HepG2 (cell line): ENCODE data around the gene TSHZ2. TPM values are rescaled to one million over a fixed set of nuclear protein-coding genes. Genes with fewer than 3 reads are reported as not detected.
A peak's percentile ranks its signal among the peaks of the same experiment; 100 is the strongest.

ENCODE experiments used
- AKAP8 ChIP-seq: sonication (generic); formaldehyde crosslinking; IDR thresholded peaks from 2 replicates; pipeline ENCODE4 v1.5.1; 2020; ENCODE audit warnings: mild to moderate bottlenecking, missing genetic modification reagents
- HCFC1 ChIP-seq: fragments of 150-350 bp; IDR thresholded peaks from 2 replicates; pipeline ENCODE4 v1.6.1; 2014; ENCODE audit warnings: low read depth, low read length
- HNF4G ChIP-seq, 2 experiments: sonication (generic) in 1 of 2; formaldehyde crosslinking in 1 of 2; IDR thresholded peaks; 2 replicates each; pipeline versions ENCODE4 v1.4.0 to v1.6.1; 2011 to 2020; ENCODE audit warnings: borderline replicate concordance in 2 of 2, low read depth in 2 of 2, mild to moderate bottlenecking in 2 of 2, low read length in 1 of 2, missing genetic modification reagents in 1 of 2, moderate library complexity in 1 of 2
- ISL2 ChIP-seq: sonication (generic); formaldehyde crosslinking; IDR thresholded peaks from 2 replicates; pipeline ENCODE4 v1.5.0; 2020; ENCODE audit warnings: missing genetic modification reagents
- MAFF ChIP-seq: IDR thresholded peaks from 2 replicates; pipeline ENCODE4 v1.6.1; 2011; ENCODE audit warnings: low read depth, low read length, improper control_type of control experiment
- PCBP2 ChIP-seq: fragments of 200-400 bp; formaldehyde crosslinking; optimal IDR thresholded peaks from 2 replicates; pipeline ENCODE3; 2018; ENCODE audit warnings: low read length, low read depth; ENCODE audit not compliant: poor library complexity, severe bottlenecking
- SAP130 ChIP-seq: IDR thresholded peaks from 2 replicates; pipeline ENCODE4 v1.6.1; 2016; ENCODE audit warnings: low read depth
- SKI ChIP-seq: fragments of 450-650 bp; IDR thresholded peaks from one replicate; pipeline ENCODE4 v1.6.1; 2018; ENCODE audit warnings: mild to moderate bottlenecking; ENCODE audit not compliant: partially characterized antibody
- SYNCRIP ChIP-seq: fragments of 200-400 bp; formaldehyde crosslinking; IDR thresholded peaks from 2 replicates; pipeline ENCODE4 v1.6.1; 2018; ENCODE audit warnings: mild to moderate bottlenecking, low read depth, low read length; ENCODE audit not compliant: insufficient read depth
- ZFX ChIP-seq: sonication (generic); formaldehyde crosslinking; IDR thresholded peaks from 2 replicates; pipeline ENCODE4 v1.4.0; 2020; ENCODE audit warnings: mild to moderate bottlenecking, low read depth, missing genetic modification reagents, moderate library complexity
- ZFY ChIP-seq: sonication (generic); formaldehyde crosslinking; IDR thresholded peaks from 2 replicates; pipeline ENCODE4 v1.4.0; 2020; ENCODE audit warnings: missing genetic modification reagents
- ZNF253 ChIP-seq: sonication (generic); formaldehyde crosslinking; IDR thresholded peaks from 2 replicates; pipeline ENCODE4 v1.8.0; 2022; ENCODE audit warnings: mild to moderate bottlenecking, missing genetic modification reagents, borderline replicate concordance
- ZNF264 ChIP-seq: sonication (generic); formaldehyde crosslinking; IDR thresholded peaks from 2 replicates; pipeline ENCODE4 v1.4.0; 2020; ENCODE audit warnings: missing genetic modification reagents
- ZNF510 ChIP-seq: sonication (generic); formaldehyde crosslinking; IDR thresholded peaks from 2 replicates; pipeline ENCODE4 v1.4.0; 2020; ENCODE audit warnings: low read depth, mild to moderate bottlenecking, missing genetic modification reagents
- ZNF567 ChIP-seq: sonication (generic); formaldehyde crosslinking; IDR thresholded peaks from 2 replicates; pipeline ENCODE4 v1.8.1; 2023; ENCODE audit warnings: mild to moderate bottlenecking, missing genetic modification reagents, borderline replicate concordance
- ZNF883 ChIP-seq: sonication (generic); formaldehyde crosslinking; IDR thresholded peaks from 2 replicates; pipeline ENCODE4 v1.5.1; 2020; ENCODE audit warnings: mild to moderate bottlenecking, missing genetic modification reagents; ENCODE audit errors: not compliant biosample characterization
- polyA plus RNA-seq, 8 experiments: library from polyadenylated mRNA; depleted of rRNA in 3 of 8; stranded (reverse) in 7 of 8; unstranded in 1 of 8; fragments of >200 nt; fragmentation: Illumina TruSeq in 4 of 8; extraction: Trizol in 4 of 8; gene quantifications; 2 replicates each; pipeline versions ENCODE4 v1.2.1 to v1.2.3, GENCODE V29; 2011 to 2016; ENCODE audit warnings: low read depth in 4 of 8, missing spikeins in 1 of 8, mixed read lengths in 1 of 8; ENCODE audit not compliant: insufficient read depth in 1 of 8
- total RNA-seq, 5 experiments: library from RNA; depleted of rRNA; stranded (reverse); fragments of >200 nt; fragmentation: Illumina TruSeq; extraction: Trizol; gene quantifications; 2 replicates each; pipeline ENCODE4 v1.2.3, GENCODE V29; 2016; ENCODE audit warnings: low read depth in 1 of 5
- TF ChIP-seq, protein P1 (sequence below): IDR thresholded peaks from 2 replicates; pipeline ENCODE4 v1.6.1; 2016
- TF ChIP-seq, protein P2 (sequence below): IDR thresholded peaks from 2 replicates; pipeline ENCODE4 v1.6.1; 2012; ENCODE audit warnings: low read length, improper control_type of control experiment
- TF ChIP-seq, protein P3 (sequence below): sonication (generic); formaldehyde crosslinking; IDR thresholded peaks from 2 replicates; pipeline ENCODE4; 2020; ENCODE audit warnings: missing genetic modification reagents, mild to moderate bottlenecking, borderline replicate concordance
- TF ChIP-seq, protein P4 (sequence below): sonication (generic); formaldehyde crosslinking; IDR thresholded peaks from 2 replicates; pipeline ENCODE4 v1.8.1; 2023; ENCODE audit warnings: mild to moderate bottlenecking, moderate library complexity, missing genetic modification reagents

The TSHZ2 gene
- total and polyA plus RNA-seq, 2 of the 13 experiments (the other 11 are each of a cell fraction or from before 2014, with no cell fraction given) = 0.01 TPM; not detected in 1

DNA sequence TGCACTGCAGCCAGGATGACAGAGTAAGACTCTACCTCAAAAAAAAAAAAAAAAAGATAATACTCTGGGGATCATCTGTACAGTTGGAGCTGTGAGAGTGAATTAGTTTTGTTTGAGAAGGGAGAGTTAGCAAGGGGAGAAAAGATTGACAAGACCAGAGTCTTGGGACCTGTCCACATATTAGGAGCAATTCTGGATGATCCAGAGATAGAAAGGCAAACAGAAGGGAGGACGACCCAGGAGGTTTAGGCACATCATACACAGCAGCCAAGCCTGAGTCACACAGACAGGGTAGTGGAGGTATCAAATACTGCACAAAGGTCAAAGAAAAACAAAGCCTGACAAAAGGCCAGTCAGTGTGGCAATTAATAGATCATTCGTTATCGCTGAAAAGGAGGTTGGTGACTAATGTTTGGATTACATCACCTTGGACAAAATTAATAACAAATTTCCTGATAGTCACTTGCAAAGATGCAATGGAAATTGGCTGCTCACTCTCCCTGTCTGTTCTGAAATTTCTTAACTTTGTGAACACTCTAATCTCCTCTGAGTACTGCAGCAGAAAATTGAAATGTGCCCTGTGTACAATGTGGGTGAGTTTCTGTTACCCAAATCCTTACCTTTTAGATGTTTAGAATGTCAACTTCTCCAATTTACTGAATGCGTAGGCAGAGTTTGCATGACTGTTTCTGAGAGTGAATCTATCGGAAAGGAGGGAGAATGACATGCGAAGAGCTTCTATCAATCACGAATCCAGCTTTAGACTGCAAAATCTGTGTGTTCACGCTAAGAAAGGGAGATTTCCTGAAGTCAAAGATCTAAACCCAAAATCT is 105.4 kb downstream of the TSHZ2 start (continued):
- no peak for TF ChIP-seq ZFX (CRISPR knock-in tag)
- TF ChIP-seq MAFF = no peak
- TF ChIP-seq, protein P1, sequence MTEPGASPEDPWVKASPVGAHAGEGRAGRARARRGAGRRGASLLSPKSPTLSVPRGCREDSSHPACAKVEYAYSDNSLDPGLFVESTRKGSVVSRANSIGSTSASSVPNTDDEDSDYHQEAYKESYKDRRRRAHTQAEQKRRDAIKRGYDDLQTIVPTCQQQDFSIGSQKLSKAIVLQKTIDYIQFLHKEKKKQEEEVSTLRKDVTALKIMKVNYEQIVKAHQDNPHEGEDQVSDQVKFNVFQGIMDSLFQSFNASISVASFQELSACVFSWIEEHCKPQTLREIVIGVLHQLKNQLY = no peak; the same call in 1 of the 2 replicates
- TF ChIP-seq AKAP8 = no peak
- TF ChIP-seq HNF4G (IDR thresholded peaks at IDR 0.05; ENCODE audit: borderline replicate concordance, low read depth, low read length) = peak; percentile 82
- no peak; the same call in 1 of the 2 replicates for TF ChIP-seq HNF4G (CRISPR knock-in tag; IDR thresholded peaks at IDR 0.05; ENCODE audit: borderline replicate concordance, low read depth)
- TF ChIP-seq, protein P2, sequence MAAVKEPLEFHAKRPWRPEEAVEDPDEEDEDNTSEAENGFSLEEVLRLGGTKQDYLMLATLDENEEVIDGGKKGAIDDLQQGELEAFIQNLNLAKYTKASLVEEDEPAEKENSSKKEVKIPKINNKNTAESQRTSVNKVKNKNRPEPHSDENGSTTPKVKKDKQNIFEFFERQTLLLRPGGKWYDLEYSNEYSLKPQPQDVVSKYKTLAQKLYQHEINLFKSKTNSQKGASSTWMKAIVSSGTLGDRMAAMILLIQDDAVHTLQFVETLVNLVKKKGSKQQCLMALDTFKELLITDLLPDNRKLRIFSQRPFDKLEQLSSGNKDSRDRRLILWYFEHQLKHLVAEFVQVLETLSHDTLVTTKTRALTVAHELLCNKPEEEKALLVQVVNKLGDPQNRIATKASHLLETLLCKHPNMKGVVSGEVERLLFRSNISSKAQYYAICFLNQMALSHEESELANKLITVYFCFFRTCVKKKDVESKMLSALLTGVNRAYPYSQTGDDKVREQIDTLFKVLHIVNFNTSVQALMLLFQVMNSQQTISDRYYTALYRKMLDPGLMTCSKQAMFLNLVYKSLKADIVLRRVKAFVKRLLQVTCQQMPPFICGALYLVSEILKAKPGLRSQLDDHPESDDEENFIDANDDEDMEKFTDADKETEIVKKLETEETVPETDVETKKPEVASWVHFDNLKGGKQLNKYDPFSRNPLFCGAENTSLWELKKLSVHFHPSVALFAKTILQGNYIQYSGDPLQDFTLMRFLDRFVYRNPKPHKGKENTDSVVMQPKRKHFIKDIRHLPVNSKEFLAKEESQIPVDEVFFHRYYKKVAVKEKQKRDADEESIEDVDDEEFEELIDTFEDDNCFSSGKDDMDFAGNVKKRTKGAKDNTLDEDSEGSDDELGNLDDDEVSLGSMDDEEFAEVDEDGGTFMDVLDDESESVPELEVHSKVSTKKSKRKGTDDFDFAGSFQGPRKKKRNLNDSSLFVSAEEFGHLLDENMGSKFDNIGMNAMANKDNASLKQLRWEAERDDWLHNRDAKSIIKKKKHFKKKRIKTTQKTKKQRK = no peak
- TF ChIP-seq, protein P3, sequence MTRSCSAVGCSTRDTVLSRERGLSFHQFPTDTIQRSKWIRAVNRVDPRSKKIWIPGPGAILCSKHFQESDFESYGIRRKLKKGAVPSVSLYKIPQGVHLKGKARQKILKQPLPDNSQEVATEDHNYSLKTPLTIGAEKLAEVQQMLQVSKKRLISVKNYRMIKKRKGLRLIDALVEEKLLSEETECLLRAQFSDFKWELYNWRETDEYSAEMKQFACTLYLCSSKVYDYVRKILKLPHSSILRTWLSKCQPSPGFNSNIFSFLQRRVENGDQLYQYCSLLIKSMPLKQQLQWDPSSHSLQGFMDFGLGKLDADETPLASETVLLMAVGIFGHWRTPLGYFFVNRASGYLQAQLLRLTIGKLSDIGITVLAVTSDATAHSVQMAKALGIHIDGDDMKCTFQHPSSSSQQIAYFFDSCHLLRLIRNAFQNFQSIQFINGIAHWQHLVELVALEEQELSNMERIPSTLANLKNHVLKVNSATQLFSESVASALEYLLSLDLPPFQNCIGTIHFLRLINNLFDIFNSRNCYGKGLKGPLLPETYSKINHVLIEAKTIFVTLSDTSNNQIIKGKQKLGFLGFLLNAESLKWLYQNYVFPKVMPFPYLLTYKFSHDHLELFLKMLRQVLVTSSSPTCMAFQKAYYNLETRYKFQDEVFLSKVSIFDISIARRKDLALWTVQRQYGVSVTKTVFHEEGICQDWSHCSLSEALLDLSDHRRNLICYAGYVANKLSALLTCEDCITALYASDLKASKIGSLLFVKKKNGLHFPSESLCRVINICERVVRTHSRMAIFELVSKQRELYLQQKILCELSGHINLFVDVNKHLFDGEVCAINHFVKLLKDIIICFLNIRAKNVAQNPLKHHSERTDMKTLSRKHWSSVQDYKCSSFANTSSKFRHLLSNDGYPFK = no peak
- TF ChIP-seq ZNF510 (CRISPR knock-in tag) = no peak
- TF ChIP-seq PCBP2 = no peak
- no peak for TF ChIP-seq ZNF253 (CRISPR knock-in tag)
- no peak for TF ChIP-seq ZNF883
- no peak for TF ChIP-seq HCFC1
- TF ChIP-seq ZNF567 (CRISPR knock-in tag) = no peak
- TF ChIP-seq ZFY = no peak
- TF ChIP-seq SYNCRIP = no peak
- TF ChIP-seq, protein P4, sequence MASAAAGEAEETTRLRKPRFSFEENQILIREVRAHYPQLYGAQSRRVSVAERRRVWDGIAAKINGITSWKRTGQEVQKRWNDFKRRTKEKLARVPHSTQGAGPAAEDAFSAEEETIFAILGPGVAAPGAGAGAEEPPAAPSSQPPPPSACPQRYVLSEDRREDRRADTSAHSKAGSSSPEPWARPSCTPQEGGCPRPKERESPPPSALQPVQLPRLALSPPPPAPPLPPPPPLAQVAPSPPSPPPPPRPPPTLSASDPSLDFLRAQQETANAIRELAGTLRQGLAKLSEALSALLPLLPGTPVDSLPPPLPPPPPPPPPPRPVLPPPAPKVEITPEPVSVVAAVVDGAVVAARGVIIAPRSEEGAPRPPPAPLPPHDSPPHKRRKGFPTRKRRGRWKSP (CRISPR knock-in tag) = peak; percentile 63; the same call in 1 of the 2 replicates
- TF ChIP-seq ZNF264 (CRISPR knock-in tag) = no peak
- peak; percentile 72 for TF ChIP-seq ISL2 (CRISPR knock-in tag)
- peak; percentile 79 for TF ChIP-seq SKI
- peak; percentile 80 for TF ChIP-seq SAP130 (CRISPR knock-in tag)
